GM23248 (cell line): ENCODE results near the gene RRAGA.

Experiments
- EZH2 ChIP-seq: fragments of 200-600 bp; sonication (generic); IDR thresholded peaks from 2 replicates; pipeline ENCODE4 v1.6.1; 2018; ENCODE audit warnings: antibody characterized with exemption, mild to moderate bottlenecking; ENCODE audit not compliant: insufficient read depth, poor library complexity, severe bottlenecking
- EZH2phosphoT487 ChIP-seq: fragments of 200-600 bp; sonication (generic); IDR thresholded peaks from 2 replicates; pipeline ENCODE4 v1.6.1; 2018; ENCODE audit warnings: antibody characterized with exemption, moderate library complexity, mild to moderate bottlenecking, low read depth; ENCODE audit not compliant: insufficient read depth

DNA sequence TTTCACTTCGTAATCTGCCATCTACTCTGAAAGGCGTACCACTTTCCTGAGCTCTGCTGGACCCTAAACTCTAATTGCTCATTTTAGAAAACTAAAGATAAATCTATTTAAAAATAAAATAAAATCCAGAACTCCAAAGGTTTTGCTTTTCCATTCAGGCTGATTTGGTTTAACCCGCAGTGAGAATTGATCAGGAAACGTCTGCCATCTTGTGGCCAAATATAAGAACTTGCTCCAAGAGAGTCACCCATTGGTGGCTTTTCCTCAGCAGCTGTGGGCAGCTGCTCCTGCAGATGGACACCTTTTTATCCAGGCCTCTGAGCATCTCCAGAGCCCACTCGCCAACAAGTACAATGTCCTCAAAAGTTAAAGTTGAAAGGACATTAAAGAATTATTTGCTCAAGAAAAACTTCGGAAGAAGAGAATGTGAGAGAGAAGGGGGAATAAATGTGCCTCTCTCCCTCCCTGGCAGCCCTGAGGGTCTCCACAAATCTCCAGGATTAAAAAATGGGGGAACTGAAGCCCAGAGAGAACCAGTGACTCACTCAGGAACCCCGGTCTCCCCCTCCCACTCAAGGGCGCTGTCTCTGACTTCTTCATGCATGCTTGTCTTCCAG lies 20.3 kb upstream of the RRAGA start:
- TF ChIP-seq EZH2 (no peak), EZH2phosphoT487 (no peak)
